Activated T-cell treated with anti-CD3 and anti-CD28 coated beads, Interleukin-2, amount 50 U/mL, for 24 hours (primary cell): ENCODE results near the gene TSPYL1.

Experiments
- DNase-seq: peaks from one replicate; pipeline ENCODE4 v3.0.0-alpha.2; 2020
- H3K27ac Mint-ChIP-seq: 2 replicates; pipeline ENCODE4 v1.8.0; 2020; ENCODE audit warnings: mild to moderate bottlenecking, mixed read lengths
- H3K27me3 Mint-ChIP-seq: 2 replicates; pipeline ENCODE4 v1.8.0; 2020; ENCODE audit warnings: mixed read lengths
- H3K36me3 Mint-ChIP-seq: 2 replicates; pipeline ENCODE4 v1.8.0; 2020; ENCODE audit warnings: low read depth, mixed read lengths
- H3K4me1 Mint-ChIP-seq: 2 replicates; pipeline ENCODE4 v1.8.0; 2020; ENCODE audit warnings: low read depth, mixed read lengths
- H3K4me3 Mint-ChIP-seq: 2 replicates; pipeline ENCODE4 v1.8.0; 2020; ENCODE audit warnings: mild to moderate bottlenecking, moderate library complexity, mixed read lengths
- H3K9me3 Mint-ChIP-seq: 2 replicates; pipeline ENCODE4 v1.8.0; 2020; ENCODE audit warnings: mixed read lengths

The TSPYL1 gene

GRCh38 chr6:116256694-116257093 is 23.0 kb downstream of the TSPYL1 start:
- no peaks in the 10 kb centered on the region for H3K27me3 Mint-ChIP-seq
- peaks cover 2% of the 10 kb centered on the region for H3K9me3 Mint-ChIP-seq
- no peak overlapping the region for H3K27ac Mint-ChIP-seq
- no peak for DNase-seq
- no peak overlapping the region for H3K4me3 Mint-ChIP-seq
- H3K36me3 Mint-ChIP-seq: peaks cover 34% of the 10 kb centered on the region
- peaks cover 14% of the 10 kb centered on the region for H3K4me1 Mint-ChIP-seq

GRCh38 chr6:116255246-116255800 is 24.4 kb downstream of the TSPYL1 start:
- H3K4me1 Mint-ChIP-seq: peaks cover 4% of the 10 kb centered on the region
- peaks cover 34% of the 10 kb centered on the region for H3K36me3 Mint-ChIP-seq
- no peak for DNase-seq
- no peak overlapping the region for H3K27ac Mint-ChIP-seq
- no peak overlapping the region for H3K4me3 Mint-ChIP-seq
- no peaks in the 10 kb centered on the region for H3K27me3 Mint-ChIP-seq
- no peaks in the 10 kb centered on the region for H3K9me3 Mint-ChIP-seq

- no peak for DNase-seq
- H3K4me1 Mint-ChIP-seq: peaks cover 2% of the 10 kb centered on the region
- H3K27ac Mint-ChIP-seq: no peak overlapping the region
- no peaks in the 10 kb centered on the region for H3K9me3 Mint-ChIP-seq
- H3K36me3 Mint-ChIP-seq: peaks cover 32% of the 10 kb centered on the region
- no peak overlapping the region for H3K4me3 Mint-ChIP-seq
- no peaks in the 10 kb centered on the region for H3K27me3 Mint-ChIP-seq
These were observed 25.3 kb downstream of the TSPYL1 start for GRCh38 chr6:116254297-116255056.

- Mint-ChIP-seq H3K27ac (no peak within 1 kb of the TSS), H3K27me3 (no peaks in the 10 kb centered on the region), H3K4me1 (peaks cover 9% of the 10 kb centered on the region), H3K4me3 (no peak within 1 kb of the TSS), H3K9me3 (no peaks in the 10 kb centered on the region), H3K36me3 (peaks cover 28% of the 10 kb centered on the region)
- DNase-seq: peak; percentile 90
These were observed 26.0 kb downstream of the TSPYL1 start, which contains the start of gene TSPYL4 for GRCh38 chr6:116253505-116254296. Gene TSPYL4, minus strand, starts transcription at chr6:116254075. Its CDS starts 67 bp downstream, at chr6:116254008.

GRCh38 chr6:116253188-116253504 is 26.6 kb downstream of the TSPYL1 start:
- DNase-seq: peak; percentile 45
- H3K27me3 Mint-ChIP-seq: no peaks in the 10 kb centered on the region
- no peaks in the 10 kb centered on the region for H3K9me3 Mint-ChIP-seq
- no peak overlapping the region for H3K27ac Mint-ChIP-seq
- H3K4me1 Mint-ChIP-seq: peaks cover 14% of the 10 kb centered on the region
- H3K4me3 Mint-ChIP-seq: no peak overlapping the region
- H3K36me3 Mint-ChIP-seq: peaks cover 30% of the 10 kb centered on the region

GRCh38 chr6:116251568-116252384 is 28.0 kb downstream of the TSPYL1 start:
- Mint-ChIP-seq H3K4me3 (no peak overlapping the region), H3K4me1 (peaks cover 13% of the 10 kb centered on the region), H3K36me3 (peaks cover 31% of the 10 kb centered on the region), H3K27ac (no peak overlapping the region), H3K9me3 (no peaks in the 10 kb centered on the region), H3K27me3 (no peaks in the 10 kb centered on the region)
- DNase-seq: no peak

- no peak overlapping the region for H3K27ac Mint-ChIP-seq
- H3K4me3 Mint-ChIP-seq: no peak overlapping the region
- H3K27me3 Mint-ChIP-seq: no peaks in the 10 kb centered on the region
- H3K36me3 Mint-ChIP-seq: peaks cover 43% of the 10 kb centered on the region
- H3K9me3 Mint-ChIP-seq: no peaks in the 10 kb centered on the region
- peaks cover 17% of the 10 kb centered on the region for H3K4me1 Mint-ChIP-seq
- DNase-seq: no peak
These were observed 31.2 kb downstream of the TSPYL1 start for GRCh38 chr6:116248577-116248976.

GRCh38 chr6:116247285-116247684 is 32.4 kb downstream of the TSPYL1 start:
- Mint-ChIP-seq H3K9me3 (no peaks in the 10 kb centered on the region), H3K4me1 (peaks cover 17% of the 10 kb centered on the region), H3K27me3 (no peaks in the 10 kb centered on the region), H3K4me3 (no peak overlapping the region), H3K27ac (no peak overlapping the region), H3K36me3 (peaks cover 40% of the 10 kb centered on the region)
- no peak for DNase-seq

GRCh38 chr6:116246089-116246488 is 33.6 kb downstream of the TSPYL1 start:
- Mint-ChIP-seq H3K4me1 (peaks cover 17% of the 10 kb centered on the region), H3K27me3 (no peaks in the 10 kb centered on the region), H3K9me3 (no peaks in the 10 kb centered on the region), H3K4me3 (no peak overlapping the region), H3K27ac (no peak overlapping the region), H3K36me3 (peaks cover 32% of the 10 kb centered on the region)
- no peak for DNase-seq

- no peak for DNase-seq
- peaks cover 15% of the 10 kb centered on the region for H3K4me1 Mint-ChIP-seq
- no peaks in the 10 kb centered on the region for H3K9me3 Mint-ChIP-seq
- H3K27me3 Mint-ChIP-seq: no peaks in the 10 kb centered on the region
- no peak overlapping the region for H3K27ac Mint-ChIP-seq
- peaks cover 30% of the 10 kb centered on the region for H3K36me3 Mint-ChIP-seq
- H3K4me3 Mint-ChIP-seq: no peak overlapping the region
These were observed 35.4 kb downstream of the TSPYL1 start for GRCh38 chr6:116244284-116244683.

GRCh38 chr6:116239856-116240255 is 39.9 kb downstream of the TSPYL1 start:
- Mint-ChIP-seq H3K36me3 (peaks cover 45% of the 10 kb centered on the region), H3K27ac (no peak overlapping the region), H3K9me3 (no peaks in the 10 kb centered on the region), H3K27me3 (no peaks in the 10 kb centered on the region), H3K4me1 (no peaks in the 10 kb centered on the region), H3K4me3 (no peak overlapping the region)
- no peak for DNase-seq

- DNase-seq: no peak
- Mint-ChIP-seq H3K27me3 (no peaks in the 10 kb centered on the region), H3K27ac (no peak overlapping the region), H3K4me1 (no peaks in the 10 kb centered on the region), H3K9me3 (no peaks in the 10 kb centered on the region), H3K4me3 (no peak overlapping the region), H3K36me3 (peaks cover 42% of the 10 kb centered on the region)
These were observed 40.5 kb downstream of the TSPYL1 start for GRCh38 chr6:116239256-116239655.

- Mint-ChIP-seq H3K4me3 (no peak overlapping the region), H3K9me3 (no peaks in the 10 kb centered on the region), H3K36me3 (peaks cover 37% of the 10 kb centered on the region), H3K27ac (no peak overlapping the region), H3K27me3 (no peaks in the 10 kb centered on the region), H3K4me1 (no peaks in the 10 kb centered on the region)
- no peak for DNase-seq
These were observed 41.6 kb downstream of the TSPYL1 start for GRCh38 chr6:116238083-116238482.

- Mint-ChIP-seq H3K27me3 (no peaks in the 10 kb centered on the region), H3K4me3 (no peak overlapping the region), H3K27ac (no peak overlapping the region), H3K4me1 (no peaks in the 10 kb centered on the region), H3K9me3 (no peaks in the 10 kb centered on the region), H3K36me3 (peaks cover 32% of the 10 kb centered on the region)
- DNase-seq: no peak
These were observed 45.0 kb downstream of the TSPYL1 start for GRCh38 chr6:116234689-116235088.
